Vagina (tissue), 2 donors: ENCODE results near the gene DLST. TPM values are rescaled to one million over a fixed set of nuclear protein-coding genes. Genes with fewer than 3 reads are reported as not detected.

Experiments used
- DNase-seq, 2 donors: peaks; one replicate each; pipeline ENCODE4 v3.0.0-alpha.2; 2017; ENCODE audit errors: extremely low spot score in 2 of 2
- H3K27ac ChIP-seq: fragments of 200-600 bp; sonication (generic); one replicate; pipeline ENCODE4 v1.5.1; 2019
- H3K27me3 ChIP-seq: fragments of 200-600 bp; sonication (generic); one replicate; pipeline ENCODE4 v1.5.1; 2019
- H3K36me3 ChIP-seq, 2 donors: fragments of 200-600 bp; sonication (generic); one replicate each; pipeline ENCODE4 v1.5.1; 2017 to 2019
- H3K4me1 ChIP-seq: fragments of 200-600 bp; sonication (generic); one replicate; pipeline ENCODE4 v1.5.1; 2019
- H3K4me3 ChIP-seq, 2 donors: fragments of 200-600 bp; sonication (generic); 1 replicate in 1 of 2; 2 replicates in 1 of 2; pipeline ENCODE4 v1.5.1; 2016 to 2019
- H3K9me3 ChIP-seq: fragments of 200-600 bp; sonication (generic); one replicate; pipeline ENCODE4 v1.5.1; 2019
- CTCF ChIP-seq, 3 experiments: fragments of 450-650 bp in 2 of 3; fragments of 200-600 bp in 1 of 3; sonication (generic) in 1 of 3; IDR thresholded peaks; one replicate each; pipeline ENCODE4 v1.5.1; 2017 to 2019; ENCODE audit warnings: antibody characterized with exemption in 3 of 3, mild to moderate bottlenecking in 2 of 3, moderate library complexity in 2 of 3
- POLR2A ChIP-seq, 2 donors: fragments of 450-650 bp; IDR thresholded peaks; one replicate each; pipeline ENCODE4 v1.6.1; 2017; ENCODE audit warnings: antibody characterized with exemption in 2 of 2, mild to moderate bottlenecking in 2 of 2, moderate library complexity in 2 of 2
- POLR2AphosphoS5 ChIP-seq, 2 donors: sonication (generic); formaldehyde crosslinking; IDR thresholded peaks; one replicate each; pipeline ENCODE4 v1.9.0; 2017; ENCODE audit warnings: antibody characterized with exemption in 2 of 2, mild to moderate bottlenecking in 2 of 2, low read depth in 1 of 2; ENCODE audit not compliant: insufficient read depth in 1 of 2
- intact Hi-C: fragments of 100-400 bp; cut with DNase I; formaldehyde crosslinking; loops from one replicate; pipeline ENCODE4 v1.15.1; 2023
- total RNA-seq: library from RNA; depleted of rRNA; stranded (reverse); fragments of >200 nt; gene quantifications from one replicate; pipeline ENCODE4 v1.2.3, GENCODE V29; 2016

Gene DLST
- total RNA-seq, 1 donor from 2014 or later = 109 TPM

GRCh38 chr14:74913986-74914573 is 32.4 kb downstream of the DLST start:
- Histone ChIP-seq H3K27ac (peak overlapping the region; percentile 37), H3K4me3 (no peak overlapping the region), H3K9me3 (no peaks in the 10 kb centered on the region), H3K4me1 (peaks cover 44% of the 10 kb centered on the region), H3K27me3 (no peaks in the 10 kb centered on the region), H3K36me3 (no peaks in the 10 kb centered on the region)
- TF ChIP-seq POLR2AphosphoS5 (IDR thresholded peaks at IDR 0.05; ENCODE audit: insufficient read depth in 1 of 2, low read depth in 1 of 2) (peak in 1 of 2 donors; percentile 34), POLR2A (IDR thresholded peaks at IDR 0.05) (no peak), CTCF (IDR thresholded peaks at IDR 0.05) (peak; percentile 53 to 68 (median 58))
- DNase-seq = no peak
- intact Hi-C loops = loop anchor here (10.0 kb wide), 1 partner anchor 171 kb away; no protein-coding TSS in a partner anchor

GRCh38 chr14:74915426-74915825 is 33.7 kb downstream of the DLST start:
- no peaks in the 10 kb centered on the region for H3K36me3 ChIP-seq
- no peak for DNase-seq
- TF ChIP-seq POLR2AphosphoS5 (IDR thresholded peaks at IDR 0.05; ENCODE audit: insufficient read depth in 1 of 2, low read depth in 1 of 2) = no peak
- TF ChIP-seq POLR2A (IDR thresholded peaks at IDR 0.05) = no peak
- no peak for TF ChIP-seq CTCF (IDR thresholded peaks at IDR 0.05)
- H3K4me3 ChIP-seq = no peak overlapping the region
- H3K9me3 ChIP-seq = no peaks in the 10 kb centered on the region
- intact Hi-C loops = loop anchor here (10.0 kb wide), 1 partner anchor 169 kb away; no protein-coding TSS in a partner anchor
- H3K27me3 ChIP-seq = no peaks in the 10 kb centered on the region
- H3K4me1 ChIP-seq = peaks cover 44% of the 10 kb centered on the region
- H3K27ac ChIP-seq = peak overlapping the region; percentile 23

- intact Hi-C loops = loop anchor here (10.0 kb wide), 1 partner anchor 169 kb away; no protein-coding TSS in a partner anchor
- peak overlapping the region; percentile 23 for H3K27ac ChIP-seq
- TF ChIP-seq CTCF (IDR thresholded peaks at IDR 0.05) (no peak), POLR2AphosphoS5 (IDR thresholded peaks at IDR 0.05; ENCODE audit: insufficient read depth in 1 of 2, low read depth in 1 of 2) (no peak), POLR2A (IDR thresholded peaks at IDR 0.05) (no peak)
- peaks cover 44% of the 10 kb centered on the region for H3K4me1 ChIP-seq
- no peaks in the 10 kb centered on the region for H3K36me3 ChIP-seq
- no peak for DNase-seq
- no peaks in the 10 kb centered on the region for H3K9me3 ChIP-seq
- no peak overlapping the region for H3K4me3 ChIP-seq
- H3K27me3 ChIP-seq = no peaks in the 10 kb centered on the region
Measured at GRCh38 chr14:74915826-74916225, 34.1 kb downstream of the DLST start.

- no peak for DNase-seq
- Histone ChIP-seq H3K27ac (peak overlapping the region; percentile 26), H3K27me3 (no peaks in the 10 kb centered on the region), H3K4me3 (no peak overlapping the region), H3K36me3 (no peaks in the 10 kb centered on the region), H3K4me1 (peaks cover 44% of the 10 kb centered on the region), H3K9me3 (no peaks in the 10 kb centered on the region)
- intact Hi-C loops = loop anchor here (10.0 kb wide), 1 partner anchor 168 kb away; no protein-coding TSS in a partner anchor
- TF ChIP-seq POLR2A (IDR thresholded peaks at IDR 0.05) = no peak
- no peak for TF ChIP-seq POLR2AphosphoS5 (IDR thresholded peaks at IDR 0.05; ENCODE audit: insufficient read depth in 1 of 2, low read depth in 1 of 2)
- TF ChIP-seq CTCF (IDR thresholded peaks at IDR 0.05) = no peak
Measured at GRCh38 chr14:74917178-74917543, 35.4 kb downstream of the DLST start.

- TF ChIP-seq CTCF (IDR thresholded peaks at IDR 0.05) (no peak), POLR2AphosphoS5 (IDR thresholded peaks at IDR 0.05; ENCODE audit: insufficient read depth in 1 of 2, low read depth in 1 of 2) (peak in 1 of 2 donors; percentile 51), POLR2A (IDR thresholded peaks at IDR 0.05) (no peak)
- Histone ChIP-seq H3K36me3 (no peaks in the 10 kb centered on the region), H3K4me1 (peaks cover 48% of the 10 kb centered on the region), H3K27ac (peak overlapping the region; percentile 26), H3K4me3 (no peak overlapping the region), H3K27me3 (no peaks in the 10 kb centered on the region), H3K9me3 (no peaks in the 10 kb centered on the region)
- intact Hi-C loops = loop anchor here (10.0 kb wide), 1 partner anchor 167 kb away; no protein-coding TSS in a partner anchor
- no peak for DNase-seq
Measured at GRCh38 chr14:74917646-74918081, 35.9 kb downstream of the DLST start.
